ENCODE data around the gene DEPP1. TPM values are rescaled to one million over a fixed set of nuclear protein-coding genes. Genes with fewer than 3 reads are reported as not detected.

DEPP1 gene
- total and polyA plus RNA-seq, 7 experiments from 2014 or later = 0.24 to 4.0 (median 0.54) TPM; not detected in 1

DNA sequence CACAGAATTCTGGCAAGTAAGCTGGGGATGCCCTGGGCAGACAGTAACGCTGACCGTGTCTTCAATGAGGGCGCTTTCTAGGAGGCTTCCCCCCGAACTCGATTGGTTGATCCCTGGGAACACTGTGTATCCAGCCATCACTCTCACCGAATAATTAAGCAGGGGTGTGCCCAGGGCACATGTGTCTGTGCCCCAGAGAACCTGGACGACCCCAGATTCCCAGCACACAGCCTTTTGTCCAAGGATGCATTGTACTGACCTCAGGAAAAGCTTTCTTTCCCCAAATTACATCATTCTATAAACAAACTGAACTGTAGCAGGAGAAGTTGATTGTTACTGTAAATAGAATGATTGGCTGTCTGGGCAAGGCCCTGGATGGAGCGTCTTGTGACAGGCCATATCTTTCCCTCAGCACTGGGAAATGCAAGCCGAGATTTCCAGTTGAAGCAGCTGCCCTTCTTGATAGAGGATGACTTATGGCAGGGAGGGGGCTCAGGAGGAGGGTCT, 6.6 kb upstream of the DEPP1 start:
- CTCF ChIA-PET = no interaction called here
- Histone ChIP-seq H3K36me3 (ENCODE audit: control insufficient read depth in 2 of 3, insufficient read depth in 3 of 3, low read length in 3 of 3) (no peaks in the 10 kb centered on the region), H3K4me3 (ENCODE audit: low read length) (no peak overlapping the region), H3K4me1 (ENCODE audit: control insufficient read depth in 2 of 2, insufficient read depth in 2 of 2, low read length in 2 of 2) (no peaks in the 10 kb centered on the region), H3K27me3 (ENCODE audit: control insufficient read depth in 2 of 2, insufficient read depth in 2 of 2, low read length in 2 of 2) (no peaks in the 10 kb centered on the region), H3K9me3 (ENCODE audit: control insufficient read depth in 2 of 3, low read length in 3 of 3) (no peaks in the 10 kb centered on the region), H3K27ac (ENCODE audit: low read depth, low read length) (no peak overlapping the region)
- no peak overlapping the region for H3K4me3 Mint-ChIP-seq
- H3K36me3 Mint-ChIP-seq = peaks cover 0 to 5% (median 0%) of the 10 kb centered on the region in 5 donors
- ATAC-seq = no peak
- H3K9me3 Mint-ChIP-seq = no peaks in the 10 kb centered on the region
- no peak for DNase-seq
- peaks cover 0 to 21% (median 0%) of the 10 kb centered on the region in 7 donors for H3K4me1 Mint-ChIP-seq
- H3K27me3 Mint-ChIP-seq = peaks cover 0 to 7% (median 3%) of the 10 kb centered on the region in 5 donors
- intact Hi-C loops (cut with micrococcal nuclease) = no loop called here
- POLR2A ChIA-PET = no interaction called here
- H3K27ac Mint-ChIP-seq = no peak overlapping the region

DNA sequence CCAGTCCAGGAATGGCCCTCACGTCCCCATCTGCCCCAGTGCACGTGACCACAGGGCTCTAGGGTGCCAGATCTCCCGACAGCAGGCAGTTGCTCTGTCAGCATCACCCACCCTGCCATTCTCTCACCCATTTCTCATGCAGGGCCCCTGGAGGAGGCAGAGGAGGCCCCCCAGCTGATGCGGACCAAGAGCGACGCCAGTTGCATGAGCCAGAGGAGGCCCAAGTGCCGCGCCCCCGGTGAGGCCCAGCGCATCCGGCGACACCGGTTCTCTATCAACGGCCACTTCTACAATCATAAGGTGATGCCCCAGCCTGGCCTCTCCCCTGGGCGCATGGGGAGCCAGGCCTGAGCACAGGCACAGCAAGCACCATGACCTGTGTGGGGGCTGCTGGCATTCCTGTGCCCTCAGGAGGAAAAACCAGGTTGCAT, 6.1 kb upstream of the DEPP1 start:
- CTCF ChIA-PET = no interaction called here
- Histone ChIP-seq H3K4me3 (ENCODE audit: low read length) (no peak overlapping the region), H3K4me1 (ENCODE audit: control insufficient read depth in 2 of 2, insufficient read depth in 2 of 2, low read length in 2 of 2) (no peaks in the 10 kb centered on the region), H3K27ac (ENCODE audit: low read depth, low read length) (no peak overlapping the region), H3K36me3 (ENCODE audit: control insufficient read depth in 2 of 3, insufficient read depth in 3 of 3, low read length in 3 of 3) (no peaks in the 10 kb centered on the region), H3K27me3 (ENCODE audit: control insufficient read depth in 2 of 2, insufficient read depth in 2 of 2, low read length in 2 of 2) (no peaks in the 10 kb centered on the region), H3K9me3 (ENCODE audit: control insufficient read depth in 2 of 3, low read length in 3 of 3) (no peaks in the 10 kb centered on the region)
- H3K27ac Mint-ChIP-seq = no peak overlapping the region
- no peak overlapping the region for H3K4me3 Mint-ChIP-seq
- H3K36me3 Mint-ChIP-seq = peaks cover 0 to 5% (median 0%) of the 10 kb centered on the region in 5 donors
- intact Hi-C loops (cut with micrococcal nuclease) = no loop called here
- POLR2A ChIA-PET = no interaction called here
- DNase-seq (no peak), ATAC-seq (no peak)
- H3K9me3 Mint-ChIP-seq = no peaks in the 10 kb centered on the region
- H3K4me1 Mint-ChIP-seq = peaks cover 0 to 21% (median 0%) of the 10 kb centered on the region in 7 donors
- H3K27me3 Mint-ChIP-seq = peaks cover 0 to 5% (median 0%) of the 10 kb centered on the region in 5 donors

DNA sequence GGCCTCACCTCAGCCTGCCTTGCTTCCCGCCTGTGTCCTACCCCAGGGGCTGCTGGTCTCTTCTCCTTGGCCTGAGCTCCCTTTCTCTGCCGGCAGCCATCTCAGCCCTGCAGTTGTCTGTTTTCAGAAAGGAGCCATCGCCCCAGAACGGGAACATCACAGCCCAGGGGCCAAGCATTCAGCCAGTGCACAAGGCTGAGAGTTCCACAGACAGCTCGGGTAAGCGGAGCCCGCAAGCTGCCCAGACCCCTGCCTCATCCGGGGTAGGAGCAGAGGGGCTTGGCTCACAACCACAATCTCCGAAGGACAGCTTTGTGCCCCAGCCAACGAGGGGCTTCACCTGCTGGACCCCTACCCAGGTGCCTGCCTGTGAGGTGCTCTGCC, 5.3 kb upstream of the DEPP1 start:
- Mint-ChIP-seq H3K4me3 (no peak overlapping the region), H3K27ac (no peak overlapping the region), H3K9me3 (no peaks in the 10 kb centered on the region), H3K4me1 (peaks cover 0 to 27% (median 4%) of the 10 kb centered on the region in 7 donors), H3K27me3 (peaks cover 0 to 4% (median 0%) of the 10 kb centered on the region in 5 donors), H3K36me3 (peaks cover 0 to 5% (median 0%) of the 10 kb centered on the region in 5 donors)
- ATAC-seq (no peak), DNase-seq (no peak)
- Histone ChIP-seq H3K27ac (ENCODE audit: low read depth, low read length) (no peak overlapping the region), H3K36me3 (ENCODE audit: control insufficient read depth in 2 of 3, insufficient read depth in 3 of 3, low read length in 3 of 3) (no peaks in the 10 kb centered on the region), H3K4me1 (ENCODE audit: control insufficient read depth in 2 of 2, insufficient read depth in 2 of 2, low read length in 2 of 2) (peaks cover 0 to 3% of the 10 kb centered on the region in 2 donors), H3K9me3 (ENCODE audit: control insufficient read depth in 2 of 3, low read length in 3 of 3) (no peaks in the 10 kb centered on the region), H3K27me3 (ENCODE audit: control insufficient read depth in 2 of 2, insufficient read depth in 2 of 2, low read length in 2 of 2) (no peaks in the 10 kb centered on the region), H3K4me3 (ENCODE audit: low read length) (no peak overlapping the region)
- ChIA-PET POLR2A (no interaction called here), CTCF (no interaction called here)
- intact Hi-C loops (cut with micrococcal nuclease) = no loop called here

DNA sequence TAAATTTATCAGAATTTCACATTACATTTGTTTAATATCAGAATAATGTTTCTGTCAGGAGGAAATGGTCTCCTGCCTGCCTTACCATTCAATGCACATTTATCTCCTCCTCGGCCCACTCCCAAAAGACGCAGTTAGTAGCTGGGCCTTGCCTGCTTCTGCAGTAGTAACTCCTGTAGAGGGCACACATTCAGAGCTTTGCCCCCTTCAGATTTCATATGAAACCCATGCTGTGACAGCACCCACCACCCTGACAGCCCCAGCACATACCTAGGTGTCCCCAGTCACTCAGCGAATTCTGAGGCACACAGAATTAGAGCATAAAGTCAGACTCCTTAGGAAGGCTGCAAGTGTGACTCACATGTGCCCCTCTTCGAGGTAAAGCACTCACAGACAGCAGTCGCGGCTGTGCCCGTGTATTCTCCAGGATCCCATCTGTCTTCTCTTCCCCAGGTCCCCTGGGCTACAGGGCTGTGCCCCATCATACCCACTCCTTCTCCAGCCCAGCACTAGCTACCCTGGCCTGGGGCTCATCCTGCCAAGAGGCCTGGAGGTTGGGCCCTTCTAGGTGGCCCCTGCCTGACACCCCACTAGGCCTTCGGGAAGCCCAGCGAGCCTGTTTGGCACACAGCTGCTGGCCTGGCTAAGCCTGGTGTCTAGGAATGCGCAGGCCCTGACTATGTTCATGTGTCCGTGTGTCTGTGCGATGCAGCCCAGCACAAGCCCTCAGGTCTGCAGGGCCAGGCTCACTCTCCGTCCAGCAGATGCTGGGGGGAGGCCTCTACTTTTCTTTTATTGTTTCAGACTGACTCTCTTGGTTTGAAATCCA, 4.7 kb upstream of the DEPP1 start:
- intact Hi-C loops (cut with micrococcal nuclease) = no loop called here
- Histone ChIP-seq H3K9me3 (ENCODE audit: control insufficient read depth in 2 of 3, low read length in 3 of 3) (no peaks in the 10 kb centered on the region), H3K4me3 (ENCODE audit: low read length) (no peak overlapping the region), H3K27ac (ENCODE audit: low read depth, low read length) (no peak overlapping the region), H3K4me1 (ENCODE audit: control insufficient read depth in 2 of 2, insufficient read depth in 2 of 2, low read length in 2 of 2) (peaks cover 0 to 7% of the 10 kb centered on the region in 2 donors), H3K36me3 (ENCODE audit: control insufficient read depth in 2 of 3, insufficient read depth in 3 of 3, low read length in 3 of 3) (no peaks in the 10 kb centered on the region), H3K27me3 (ENCODE audit: control insufficient read depth in 2 of 2, insufficient read depth in 2 of 2, low read length in 2 of 2) (no peaks in the 10 kb centered on the region)
- Mint-ChIP-seq H3K4me1 (peaks cover 0 to 33% (median 6%) of the 10 kb centered on the region in 7 donors), H3K36me3 (peaks cover 0 to 5% (median 0%) of the 10 kb centered on the region in 5 donors), H3K27me3 (no peaks in the 10 kb centered on the region), H3K27ac (no peak overlapping the region), H3K9me3 (no peaks in the 10 kb centered on the region), H3K4me3 (no peak overlapping the region)
- CTCF ChIA-PET = no interaction called here
- POLR2A ChIA-PET = no interaction called here
- ATAC-seq = no peak
- no peak for DNase-seq

DNA sequence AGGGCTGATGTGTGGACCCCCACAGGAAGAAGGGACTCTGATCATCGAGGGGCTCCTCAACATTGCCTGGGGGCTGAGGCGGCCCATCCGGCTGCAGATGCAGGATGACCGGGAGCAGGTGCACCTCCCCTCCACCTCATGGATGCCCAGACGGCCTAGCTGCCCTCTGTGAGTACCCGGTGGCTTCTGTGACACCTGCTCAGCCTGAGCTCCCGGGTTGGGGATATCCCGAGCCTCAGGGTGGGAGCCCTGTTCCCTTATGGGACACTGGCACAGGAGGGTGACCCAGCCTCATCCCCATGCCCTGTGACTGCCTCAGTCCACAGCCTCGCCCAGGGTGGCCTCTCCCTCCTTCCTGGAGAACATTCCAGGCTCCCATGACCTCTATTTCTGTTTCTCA, 3.9 kb upstream of the DEPP1 start:
- Histone ChIP-seq H3K27ac (ENCODE audit: low read depth, low read length) (no peak overlapping the region), H3K4me3 (ENCODE audit: low read length) (no peak overlapping the region), H3K4me1 (ENCODE audit: control insufficient read depth in 2 of 2, insufficient read depth in 2 of 2, low read length in 2 of 2) (peaks cover 0 to 10% of the 10 kb centered on the region in 2 donors), H3K27me3 (ENCODE audit: control insufficient read depth in 2 of 2, insufficient read depth in 2 of 2, low read length in 2 of 2) (no peaks in the 10 kb centered on the region), H3K36me3 (ENCODE audit: control insufficient read depth in 2 of 3, insufficient read depth in 3 of 3, low read length in 3 of 3) (no peaks in the 10 kb centered on the region), H3K9me3 (ENCODE audit: control insufficient read depth in 2 of 3, low read length in 3 of 3) (no peaks in the 10 kb centered on the region)
- ATAC-seq (no peak), DNase-seq (no peak)
- Mint-ChIP-seq H3K27me3 (no peaks in the 10 kb centered on the region), H3K27ac (no peak overlapping the region), H3K9me3 (no peaks in the 10 kb centered on the region), H3K36me3 (peaks cover 0 to 5% (median 0%) of the 10 kb centered on the region in 5 donors), H3K4me3 (no peak overlapping the region), H3K4me1 (peaks cover 0 to 36% (median 10%) of the 10 kb centered on the region in 7 donors)
- POLR2A ChIA-PET = no interaction called here
- intact Hi-C loops (cut with micrococcal nuclease) = no loop called here
- CTCF ChIA-PET = interaction anchor here (0.7 kb wide), 1 partner anchor 1753 kb away, joined by 3 read pairs; no protein-coding TSS in a partner anchor

DNA sequence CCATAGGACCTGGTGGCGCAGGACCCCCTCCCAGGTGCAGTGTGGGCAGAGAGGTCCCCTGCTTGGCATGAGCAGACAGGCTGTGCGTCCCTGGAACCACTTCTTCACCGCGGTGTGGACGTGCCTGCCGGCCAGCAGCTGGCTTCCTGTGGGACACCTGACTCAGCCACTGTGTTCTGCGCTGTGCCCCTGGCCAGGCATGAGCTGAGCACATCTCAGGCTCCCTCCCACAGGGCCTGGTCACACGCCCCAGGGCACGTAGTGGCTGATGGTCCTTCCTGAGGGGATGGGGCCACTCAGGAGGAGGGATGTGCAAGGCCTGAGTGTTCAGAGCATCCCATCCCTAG, 3.5 kb upstream of the DEPP1 start:
- H3K36me3 Mint-ChIP-seq = peaks cover 0 to 5% (median 0%) of the 10 kb centered on the region in 5 donors
- no peaks in the 10 kb centered on the region for H3K27me3 Mint-ChIP-seq
- Histone ChIP-seq H3K4me3 (ENCODE audit: low read length) (no peak overlapping the region), H3K27ac (ENCODE audit: low read depth, low read length) (no peak overlapping the region), H3K4me1 (ENCODE audit: control insufficient read depth in 2 of 2, insufficient read depth in 2 of 2, low read length in 2 of 2) (peaks cover 0 to 10% of the 10 kb centered on the region in 2 donors), H3K9me3 (ENCODE audit: control insufficient read depth in 2 of 3, low read length in 3 of 3) (no peaks in the 10 kb centered on the region), H3K27me3 (ENCODE audit: control insufficient read depth in 2 of 2, insufficient read depth in 2 of 2, low read length in 2 of 2) (no peaks in the 10 kb centered on the region), H3K36me3 (ENCODE audit: control insufficient read depth in 2 of 3, insufficient read depth in 3 of 3, low read length in 3 of 3) (no peaks in the 10 kb centered on the region)
- DNase-seq (no peak), ATAC-seq (no peak)
- POLR2A ChIA-PET = no interaction called here
- H3K27ac Mint-ChIP-seq = no peak overlapping the region
- no peaks in the 10 kb centered on the region for H3K9me3 Mint-ChIP-seq
- H3K4me1 Mint-ChIP-seq = peaks cover 0 to 38% (median 11%) of the 10 kb centered on the region in 7 donors
- CTCF ChIA-PET = interaction anchor here (0.7 kb wide), 1 partner anchor 1753 kb away, joined by 3 read pairs; no protein-coding TSS in a partner anchor
- intact Hi-C loops (cut with micrococcal nuclease) = no loop called here
- no peak overlapping the region for H3K4me3 Mint-ChIP-seq
